HEK293 (cell line): ENCODE results near the gene RTN4IP1.

Experiments used
- CTCF ChIA-PET: fragments of 350-600 bp; formaldehyde crosslinking; extraction: SDS; loops from one replicate; lab custom pipeline; 2021; ENCODE audit warnings: antibody characterized with exemption; lab: Yijun Ruan, JAX
- POLR2A ChIA-PET: fragments of 300-600 bp; formaldehyde crosslinking; extraction: SDS; loops from one replicate; lab custom pipeline; 2020; ENCODE audit warnings: antibody characterized with exemption, inconsistent platforms; lab: Yijun Ruan, JAX
- H3K27ac ChIP-seq: fragments of 200-500 bp; sonication (Bioruptor generic); 2 replicates; pipeline ENCODE4 v1.5.1; 2014; ENCODE audit warnings: low read depth, low read length, control low read depth, inconsistent platforms; ENCODE audit errors: extremely low read depth
- H3K36me3 ChIP-seq, 2 experiments: fragments of 200-500 bp in 1 of 2; sonication (Bioruptor generic) in 1 of 2; 1 replicate in 1 of 2; 2 replicates in 1 of 2; pipeline ENCODE4 v1.5.1; 2014 to 2017; ENCODE audit warnings: inconsistent platforms in 2 of 2, low read length in 2 of 2; ENCODE audit not compliant: control insufficient read depth in 2 of 2, insufficient read depth in 1 of 2
- H3K4me1 ChIP-seq: fragments of 200-500 bp; sonication (Bioruptor generic); 2 replicates; pipeline ENCODE4 v1.5.1; 2014; ENCODE audit warnings: mild to moderate bottlenecking, low read length, inconsistent platforms; ENCODE audit not compliant: control insufficient read depth, insufficient read depth
- H3K4me3 ChIP-seq: 2 replicates; pipeline ENCODE4 v1.5.1; 2011; ENCODE audit warnings: low read depth, mild to moderate bottlenecking, control low read depth, low read length, moderate library complexity
- H3K9me3 ChIP-seq: fragments of 200-500 bp; sonication (Bioruptor generic); 2 replicates; pipeline ENCODE4 v1.5.1; 2014; ENCODE audit warnings: low read depth, low read length, inconsistent platforms; ENCODE audit not compliant: control insufficient read depth, insufficient read depth
- HOXA7 ChIP-seq: sonication (generic); formaldehyde crosslinking; IDR thresholded peaks from 2 replicates; pipeline ENCODE4 v1.8.1; 2022; ENCODE audit warnings: missing genetic modification reagents, borderline replicate concordance
- KLF8 ChIP-seq: fragments of 450-650 bp; formaldehyde crosslinking; IDR thresholded peaks from 2 replicates; pipeline ENCODE4 v1.5.1; 2016; ENCODE audit warnings: missing biosample characterization, missing genetic modification characterization
- MEIS1 ChIP-seq: sonication (generic); formaldehyde crosslinking; IDR thresholded peaks from 2 replicates; pipeline ENCODE4 v1.8.1; 2022; ENCODE audit warnings: missing genetic modification reagents, mild to moderate bottlenecking, borderline replicate concordance
- MYNN ChIP-seq: fragments of 450-650 bp; formaldehyde crosslinking; IDR thresholded peaks from 2 replicates; pipeline ENCODE4 v1.5.1; 2016; ENCODE audit warnings: missing biosample characterization, missing genetic modification characterization, borderline replicate concordance
- SP3 ChIP-seq: fragments of 450-650 bp; formaldehyde crosslinking; IDR thresholded peaks from 2 replicates; pipeline ENCODE4 v1.5.1; 2016; ENCODE audit warnings: missing biosample characterization, missing genetic modification characterization
- ZBTB17 ChIP-seq: fragments of 450-650 bp; formaldehyde crosslinking; IDR thresholded peaks from 2 replicates; pipeline ENCODE4 v1.5.1; 2016; ENCODE audit warnings: missing biosample characterization, missing genetic modification characterization
- ZNF10 ChIP-seq: fragments of 450-650 bp; formaldehyde crosslinking; IDR thresholded peaks from 2 replicates; pipeline ENCODE4 v1.5.1; 2017; ENCODE audit warnings: missing biosample characterization, missing genetic modification characterization
- ZNF157 ChIP-seq: fragments of 450-650 bp; formaldehyde crosslinking; IDR thresholded peaks from 2 replicates; pipeline ENCODE4 v1.5.1; 2016; ENCODE audit warnings: missing biosample characterization, missing genetic modification characterization
- ZNF2 ChIP-seq: fragments of 450-650 bp; formaldehyde crosslinking; IDR thresholded peaks from 2 replicates; pipeline ENCODE4 v1.5.1; 2016; ENCODE audit warnings: missing biosample characterization, missing genetic modification characterization
- ZNF221 ChIP-seq: fragments of 450-650 bp; formaldehyde crosslinking; IDR thresholded peaks from 2 replicates; pipeline ENCODE4 v1.5.1; 2017; ENCODE audit warnings: missing biosample characterization, missing genetic modification characterization, borderline replicate concordance
- ZNF274 ChIP-seq, 2 experiments: fragments of 200-500 bp in 1 of 2; fragments of 450-650 bp in 1 of 2; sonication (Bioruptor generic) in 1 of 2; formaldehyde crosslinking in 1 of 2; IDR thresholded peaks; 2 replicates each; pipeline versions ENCODE4 v1.5.1 to v1.6.1; 2014 to 2016; ENCODE audit warnings: borderline replicate concordance in 1 of 2, inconsistent platforms in 1 of 2, low read length in 1 of 2, missing biosample characterization in 1 of 2, missing genetic modification characterization in 1 of 2
- ZNF280C ChIP-seq: fragments of 450-650 bp; formaldehyde crosslinking; IDR thresholded peaks from 2 replicates; pipeline ENCODE4 v1.5.1; 2016; ENCODE audit warnings: missing biosample characterization, missing genetic modification characterization
- ZNF544 ChIP-seq: fragments of 450-650 bp; formaldehyde crosslinking; IDR thresholded peaks from 2 replicates; pipeline ENCODE4 v1.5.0; 2017; ENCODE audit warnings: missing biosample characterization, missing genetic modification characterization
- ZNF600 ChIP-seq: fragments of 450-650 bp; formaldehyde crosslinking; IDR thresholded peaks from 2 replicates; pipeline ENCODE4 v1.5.1; 2016; ENCODE audit warnings: missing biosample characterization, missing genetic modification characterization
- ZNF629 ChIP-seq: fragments of 450-650 bp; formaldehyde crosslinking; IDR thresholded peaks from 2 replicates; pipeline ENCODE4 v1.5.1; 2017; ENCODE audit warnings: missing biosample characterization, missing genetic modification characterization
- ZNF76 ChIP-seq: fragments of 450-650 bp; formaldehyde crosslinking; IDR thresholded peaks from 2 replicates; pipeline ENCODE4; 2016; ENCODE audit warnings: low read depth, missing biosample characterization, missing genetic modification characterization, borderline replicate concordance
- ZSCAN18 ChIP-seq: fragments of 450-650 bp; formaldehyde crosslinking; IDR thresholded peaks from 2 replicates; pipeline ENCODE4 v1.5.1; 2016; ENCODE audit warnings: missing biosample characterization, missing genetic modification characterization
- ZSCAN30 ChIP-seq: fragments of 450-650 bp; IDR thresholded peaks from 2 replicates; pipeline ENCODE4 v1.5.1; 2018; ENCODE audit warnings: missing biosample characterization, mild to moderate bottlenecking, missing genetic modification characterization, moderate library complexity
- TF ChIP-seq, protein P1 (sequence below): sonication (generic); formaldehyde crosslinking; IDR thresholded peaks from 2 replicates; pipeline ENCODE4 v1.8.1; 2022; ENCODE audit warnings: mild to moderate bottlenecking, moderate library complexity, missing genetic modification reagents
- TF ChIP-seq, protein P2 (sequence below): fragments of 450-650 bp; formaldehyde crosslinking; IDR thresholded peaks from 2 replicates; pipeline ENCODE4 v1.5.1; 2016; ENCODE audit warnings: missing biosample characterization, missing genetic modification characterization, borderline replicate concordance
- TF ChIP-seq, protein P3 (sequence below): fragments of 450-650 bp; formaldehyde crosslinking; optimal IDR thresholded peaks from 2 replicates; pipeline ENCODE3; 2016; ENCODE audit warnings: missing biosample characterization, mild to moderate bottlenecking, missing genetic modification characterization
- TF ChIP-seq, protein P4 (sequence below): fragments of 450-650 bp; formaldehyde crosslinking; IDR thresholded peaks from 2 replicates; pipeline ENCODE4 v1.5.1; 2017; ENCODE audit warnings: missing biosample characterization, mild to moderate bottlenecking, missing genetic modification characterization, moderate library complexity

Gene RTN4IP1

GRCh38 chr6:106613590-106613989 lies 15.7 kb downstream of the RTN4IP1 start (continued):
- TF ChIP-seq, protein P1, sequence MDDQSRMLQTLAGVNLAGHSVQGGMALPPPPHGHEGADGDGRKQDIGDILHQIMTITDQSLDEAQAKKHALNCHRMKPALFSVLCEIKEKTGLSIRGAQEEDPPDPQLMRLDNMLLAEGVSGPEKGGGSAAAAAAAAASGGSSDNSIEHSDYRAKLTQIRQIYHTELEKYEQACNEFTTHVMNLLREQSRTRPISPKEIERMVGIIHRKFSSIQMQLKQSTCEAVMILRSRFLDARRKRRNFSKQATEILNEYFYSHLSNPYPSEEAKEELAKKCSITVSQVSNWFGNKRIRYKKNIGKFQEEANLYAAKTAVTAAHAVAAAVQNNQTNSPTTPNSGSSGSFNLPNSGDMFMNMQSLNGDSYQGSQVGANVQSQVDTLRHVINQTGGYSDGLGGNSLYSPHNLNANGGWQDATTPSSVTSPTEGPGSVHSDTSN, result no peak
- no peak for TF ChIP-seq ZNF10 (tag by site-specific recombination)
- TF ChIP-seq, protein P2, sequence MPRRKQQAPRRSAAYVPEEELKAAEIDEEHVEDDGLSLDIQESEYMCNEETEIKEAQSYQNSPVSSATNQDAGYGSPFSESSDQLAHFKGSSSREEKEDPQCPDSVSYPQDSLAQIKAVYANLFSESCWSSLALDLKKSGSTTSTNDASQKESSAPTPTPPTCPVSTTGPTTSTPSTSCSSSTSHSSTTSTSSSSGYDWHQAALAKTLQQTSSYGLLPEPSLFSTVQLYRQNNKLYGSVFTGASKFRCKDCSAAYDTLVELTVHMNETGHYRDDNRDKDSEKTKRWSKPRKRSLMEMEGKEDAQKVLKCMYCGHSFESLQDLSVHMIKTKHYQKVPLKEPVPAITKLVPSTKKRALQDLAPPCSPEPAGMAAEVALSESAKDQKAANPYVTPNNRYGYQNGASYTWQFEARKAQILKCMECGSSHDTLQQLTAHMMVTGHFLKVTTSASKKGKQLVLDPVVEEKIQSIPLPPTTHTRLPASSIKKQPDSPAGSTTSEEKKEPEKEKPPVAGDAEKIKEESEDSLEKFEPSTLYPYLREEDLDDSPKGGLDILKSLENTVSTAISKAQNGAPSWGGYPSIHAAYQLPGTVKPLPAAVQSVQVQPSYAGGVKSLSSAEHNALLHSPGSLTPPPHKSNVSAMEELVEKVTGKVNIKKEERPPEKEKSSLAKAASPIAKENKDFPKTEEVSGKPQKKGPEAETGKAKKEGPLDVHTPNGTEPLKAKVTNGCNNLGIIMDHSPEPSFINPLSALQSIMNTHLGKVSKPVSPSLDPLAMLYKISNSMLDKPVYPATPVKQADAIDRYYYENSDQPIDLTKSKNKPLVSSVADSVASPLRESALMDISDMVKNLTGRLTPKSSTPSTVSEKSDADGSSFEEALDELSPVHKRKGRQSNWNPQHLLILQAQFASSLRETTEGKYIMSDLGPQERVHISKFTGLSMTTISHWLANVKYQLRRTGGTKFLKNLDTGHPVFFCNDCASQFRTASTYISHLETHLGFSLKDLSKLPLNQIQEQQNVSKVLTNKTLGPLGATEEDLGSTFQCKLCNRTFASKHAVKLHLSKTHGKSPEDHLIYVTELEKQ (tag by site-specific recombination), result no peak
- TF ChIP-seq ZNF76, result no peak
- TF ChIP-seq, protein P3, sequence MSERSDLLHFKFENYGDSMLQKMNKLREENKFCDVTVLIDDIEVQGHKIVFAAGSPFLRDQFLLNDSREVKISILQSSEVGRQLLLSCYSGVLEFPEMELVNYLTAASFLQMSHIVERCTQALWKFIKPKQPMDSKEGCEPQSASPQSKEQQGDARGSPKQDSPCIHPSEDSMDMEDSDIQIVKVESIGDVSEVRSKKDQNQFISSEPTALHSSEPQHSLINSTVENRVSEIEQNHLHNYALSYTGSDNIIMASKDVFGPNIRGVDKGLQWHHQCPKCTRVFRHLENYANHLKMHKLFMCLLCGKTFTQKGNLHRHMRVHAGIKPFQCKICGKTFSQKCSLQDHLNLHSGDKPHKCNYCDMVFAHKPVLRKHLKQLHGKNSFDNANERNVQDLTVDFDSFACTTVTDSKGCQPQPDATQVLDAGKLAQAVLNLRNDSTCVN (tag by site-specific recombination), result no peak
- no peak for TF ChIP-seq ZNF280C (tag by site-specific recombination)
- TF ChIP-seq MEIS1 (CRISPR knock-in tag), result no peak
- no peak for TF ChIP-seq ZNF221 (tag by site-specific recombination)
- TF ChIP-seq, protein P4, sequence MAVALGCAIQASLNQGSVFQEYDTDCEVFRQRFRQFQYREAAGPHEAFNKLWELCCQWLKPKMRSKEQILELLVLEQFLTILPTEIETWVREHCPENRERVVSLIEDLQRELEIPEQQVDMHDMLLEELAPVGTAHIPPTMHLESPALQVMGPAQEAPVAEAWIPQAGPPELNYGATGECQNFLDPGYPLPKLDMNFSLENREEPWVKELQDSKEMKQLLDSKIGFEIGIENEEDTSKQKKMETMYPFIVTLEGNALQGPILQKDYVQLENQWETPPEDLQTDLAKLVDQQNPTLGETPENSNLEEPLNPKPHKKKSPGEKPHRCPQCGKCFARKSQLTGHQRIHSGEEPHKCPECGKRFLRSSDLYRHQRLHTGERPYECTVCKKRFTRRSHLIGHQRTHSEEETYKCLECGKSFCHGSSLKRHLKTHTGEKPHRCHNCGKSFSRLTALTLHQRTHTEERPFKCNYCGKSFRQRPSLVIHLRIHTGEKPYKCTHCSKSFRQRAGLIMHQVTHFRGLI (tag by site-specific recombination), result no peak
- no peak for TF ChIP-seq ZNF2 (tag by site-specific recombination)
- TF ChIP-seq ZNF600, result no peak
- TF ChIP-seq, all 188 proteins: peak for 0

GRCh38 chr6:106612671-106613416 lies 16.5 kb downstream of the RTN4IP1 start:
- H3K9me3 ChIP-seq, result no peaks in the 10 kb centered on the region
- H3K4me1 ChIP-seq, result peaks cover 7% of the 10 kb centered on the region; the same call in 1 of the 2 replicates

More at GRCh38 chr6:106612671-106613416, 16.5 kb downstream of the RTN4IP1 start:
- Histone ChIP-seq H3K27ac (no peak overlapping the region), H3K4me3 (no peak overlapping the region), H3K36me3 (peaks cover 0 to 3% of the 10 kb centered on the region in 2 experiments; a peak in 1 of 3 replicates)
- TF ChIP-seq HOXA7, result no peak
- no peak for TF ChIP-seq ZNF544 (tag by site-specific recombination)
- TF ChIP-seq MYNN (tag by site-specific recombination), result no peak
- no peak for TF ChIP-seq ZSCAN18
- no peak for TF ChIP-seq KLF8 (tag by site-specific recombination)
- no peak for TF ChIP-seq ZNF629 (tag by site-specific recombination)
- TF ChIP-seq ZBTB17 (tag by site-specific recombination), result no peak
- TF ChIP-seq ZNF274 (IDR thresholded peaks at IDR 0.05; ENCODE audit: low read length), result no peak
- no peak for TF ChIP-seq ZNF274 (tag by site-specific recombination; IDR thresholded peaks at IDR 0.05; ENCODE audit: borderline replicate concordance)
- TF ChIP-seq SP3 (tag by site-specific recombination), result no peak
- TF ChIP-seq ZNF157 (tag by site-specific recombination), result no peak
- no peak for TF ChIP-seq ZSCAN30
- ChIA-PET POLR2A (no interaction called here), CTCF (interaction anchor here (0.6 to 1.3 kb wide), 4 partner anchors 46 to 367 kb away, joined by 3 to 5 read pairs (median 4); no protein-coding TSS in a partner anchor)
